Activated T-helper 17 cell treated with anti-CD3 and anti-CD28 coated beads, Interleukin-2, amount 50 U/mL, for 72 hours (primary cell): ENCODE results near the gene SDK2. TPM values are rescaled to one million over a fixed set of nuclear protein-coding genes. Genes with fewer than 3 reads are reported as not detected.
"Not testable (repeated sequence)": the region's sequence is repeated elsewhere in the genome, so short reads cannot be mapped to it uniquely, and the experiment has no call there.

Experiments used
- ATAC-seq: fragments of 150-1000 bp; cut with Tn5 transposase; replicated peaks from 2 replicates; pipeline ENCODE4 v1.10.0; 2021; ENCODE audit warnings: mild to moderate bottlenecking, moderate library complexity
- H3K27ac Mint-ChIP-seq: one replicate; pipeline ENCODE4 v1.8.0; 2022; ENCODE audit warnings: mixed read lengths
- H3K27me3 Mint-ChIP-seq: one replicate; pipeline ENCODE4 v1.8.0; 2022; ENCODE audit warnings: mixed read lengths
- H3K36me3 Mint-ChIP-seq: one replicate; pipeline ENCODE4 v1.8.0; 2022; ENCODE audit warnings: low read depth, mild to moderate bottlenecking, mixed read lengths
- H3K4me1 Mint-ChIP-seq: one replicate; pipeline ENCODE4 v1.8.0; 2022; ENCODE audit warnings: mixed read lengths
- H3K4me3 Mint-ChIP-seq: one replicate; pipeline ENCODE4 v1.8.0; 2022; ENCODE audit warnings: mild to moderate bottlenecking, mixed read lengths
- H3K9me3 Mint-ChIP-seq: one replicate; pipeline ENCODE4 v1.8.0; 2022; ENCODE audit warnings: mixed read lengths
- total RNA-seq, 2 donors: library from RNA; stranded (reverse); gene quantifications; one replicate each; pipeline ENCODE4 v1.2.3, GENCODE V29; 2022

Gene SDK2
- total RNA-seq, 2 donors from 2014 or later = 0.19 to 0.26 TPM

DNA sequence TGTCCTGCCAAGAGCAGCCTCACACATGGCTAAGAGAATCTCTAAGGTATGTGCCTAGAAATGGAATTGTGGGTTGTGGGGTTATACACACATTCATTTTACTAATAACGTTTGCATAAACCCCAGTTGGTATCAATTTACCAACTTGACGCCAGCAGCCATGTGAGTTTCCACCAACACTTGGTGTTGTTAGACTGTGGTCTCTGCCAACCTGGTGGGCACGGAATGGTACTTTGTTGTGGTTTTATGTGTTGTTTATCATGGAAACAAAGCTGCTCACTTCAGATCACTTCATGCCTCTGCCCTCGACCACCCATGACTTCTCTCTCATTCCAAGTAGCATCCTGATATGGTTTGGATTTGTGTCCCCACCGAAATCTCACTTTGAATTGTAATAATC, 180.4 kb downstream of the SDK2 start:
- ATAC-seq = no peak
- no peak overlapping the region for H3K4me3 Mint-ChIP-seq
- H3K27me3 Mint-ChIP-seq = no peaks in the 10 kb centered on the region
- no peak overlapping the region for H3K27ac Mint-ChIP-seq
- H3K4me1 Mint-ChIP-seq = no peaks in the 10 kb centered on the region
- H3K9me3 Mint-ChIP-seq = no peaks in the 10 kb centered on the region
- no peaks in the 10 kb centered on the region for H3K36me3 Mint-ChIP-seq

DNA sequence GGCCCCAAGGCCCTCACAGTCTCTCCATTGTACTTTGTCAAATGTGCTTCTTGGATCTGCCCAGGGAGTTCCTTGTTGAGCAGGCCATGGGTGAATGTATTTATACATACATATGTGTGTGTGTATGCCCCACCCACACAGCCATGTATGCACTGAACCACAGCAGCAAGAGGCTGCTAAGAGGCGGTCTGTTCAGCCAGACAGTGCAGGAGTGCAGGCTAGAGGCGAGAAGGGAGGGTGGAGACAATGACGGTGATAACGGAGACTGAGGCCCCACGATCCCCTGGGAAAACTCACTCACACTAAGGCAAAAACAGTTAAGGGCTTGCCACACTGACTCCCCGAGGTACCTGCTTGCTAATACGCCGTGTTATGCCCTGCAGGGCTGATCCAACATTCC, 181.4 kb downstream of the SDK2 start:
- Mint-ChIP-seq H3K36me3 (no peaks in the 10 kb centered on the region), H3K4me3 (no peak overlapping the region), H3K27me3 (no peaks in the 10 kb centered on the region), H3K4me1 (no peaks in the 10 kb centered on the region), H3K9me3 (no peaks in the 10 kb centered on the region), H3K27ac (no peak overlapping the region)
- ATAC-seq = no peak

DNA sequence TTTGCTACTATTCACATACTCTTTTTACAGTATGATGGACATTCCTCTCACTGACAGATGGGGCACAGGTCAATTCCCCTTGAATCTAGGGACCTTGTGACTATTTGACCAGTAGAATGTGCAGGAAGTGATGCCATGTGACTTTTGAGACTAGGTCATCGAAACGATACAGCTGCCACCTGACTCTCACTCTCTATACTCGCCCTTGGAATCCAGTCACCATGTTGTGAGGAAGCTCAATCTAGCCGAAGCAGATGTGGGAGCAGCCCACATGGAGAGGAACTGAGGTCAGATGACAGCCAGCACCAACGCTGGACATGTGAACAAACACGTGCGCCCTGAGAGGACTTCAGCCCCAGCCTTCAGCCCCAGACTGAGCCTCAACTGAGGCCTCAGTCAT, 184.3 kb downstream of the SDK2 start:
- ATAC-seq = no peak
- H3K9me3 Mint-ChIP-seq = no peaks in the 10 kb centered on the region
- no peaks in the 10 kb centered on the region for H3K36me3 Mint-ChIP-seq
- H3K4me3 Mint-ChIP-seq = no peak overlapping the region
- no peak overlapping the region for H3K27ac Mint-ChIP-seq
- H3K4me1 Mint-ChIP-seq = no peaks in the 10 kb centered on the region
- no peaks in the 10 kb centered on the region for H3K27me3 Mint-ChIP-seq

DNA sequence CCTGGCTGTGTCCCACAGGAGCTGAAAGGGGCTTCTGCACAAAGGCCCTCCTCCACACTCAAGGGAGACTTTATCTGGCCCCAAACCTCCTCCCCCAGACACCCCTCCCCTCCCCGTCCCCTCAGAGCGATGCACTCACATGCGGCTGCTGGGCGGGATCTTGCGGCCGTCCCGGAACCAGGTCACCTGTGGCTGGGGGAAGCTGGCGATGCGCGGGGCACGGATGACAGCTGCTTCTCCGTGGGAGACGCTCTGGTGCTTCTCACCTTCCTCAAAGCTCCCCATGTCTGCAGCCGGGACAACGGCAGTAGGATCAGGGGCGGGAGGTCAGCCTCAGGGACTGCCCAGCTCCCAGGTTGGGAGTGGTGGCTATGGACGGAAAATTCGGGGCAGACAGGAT, 188.5 kb downstream of the SDK2 start:
- Mint-ChIP-seq H3K27me3 (no peaks in the 10 kb centered on the region), H3K27ac (no peak overlapping the region), H3K36me3 (no peaks in the 10 kb centered on the region), H3K4me3 (no peak overlapping the region), H3K4me1 (no peaks in the 10 kb centered on the region), H3K9me3 (no peaks in the 10 kb centered on the region)
- ATAC-seq = no peak

DNA sequence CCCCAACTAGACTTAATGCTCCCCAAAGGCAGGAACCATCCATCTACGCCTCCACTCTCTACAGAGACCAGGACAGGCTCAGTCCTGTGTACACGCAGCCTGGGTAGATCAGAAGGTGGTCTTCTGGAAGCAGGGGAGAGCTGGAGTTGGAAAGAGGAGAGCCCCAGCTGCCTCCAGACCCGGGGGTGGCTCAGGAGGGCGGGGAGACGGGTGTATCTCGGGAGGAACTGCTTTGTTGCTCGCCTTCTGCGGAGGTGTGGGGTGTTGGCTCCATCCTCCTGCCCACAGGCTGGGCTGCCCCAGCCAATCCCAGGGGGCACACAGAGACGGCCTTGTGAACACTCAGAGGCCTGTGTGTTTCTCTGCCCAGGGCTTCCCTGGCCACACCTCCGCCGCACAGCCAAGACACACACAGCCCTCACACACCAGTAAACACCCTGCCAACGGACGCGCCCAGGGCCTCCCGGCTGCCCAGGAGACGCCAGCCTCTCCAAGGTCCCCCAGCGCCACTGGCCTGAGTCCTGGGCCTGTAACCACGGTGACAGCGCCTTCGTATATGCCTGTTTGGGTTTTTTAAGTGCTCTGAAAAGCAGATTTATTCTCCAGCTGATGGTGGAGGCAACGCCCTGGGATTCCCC, 189.1 kb downstream of the SDK2 start:
- no peak for ATAC-seq
- Mint-ChIP-seq H3K9me3 (no peaks in the 10 kb centered on the region), H3K36me3 (no peaks in the 10 kb centered on the region), H3K4me3 (no peak overlapping the region), H3K27me3 (no peaks in the 10 kb centered on the region), H3K4me1 (no peaks in the 10 kb centered on the region), H3K27ac (no peak overlapping the region)

DNA sequence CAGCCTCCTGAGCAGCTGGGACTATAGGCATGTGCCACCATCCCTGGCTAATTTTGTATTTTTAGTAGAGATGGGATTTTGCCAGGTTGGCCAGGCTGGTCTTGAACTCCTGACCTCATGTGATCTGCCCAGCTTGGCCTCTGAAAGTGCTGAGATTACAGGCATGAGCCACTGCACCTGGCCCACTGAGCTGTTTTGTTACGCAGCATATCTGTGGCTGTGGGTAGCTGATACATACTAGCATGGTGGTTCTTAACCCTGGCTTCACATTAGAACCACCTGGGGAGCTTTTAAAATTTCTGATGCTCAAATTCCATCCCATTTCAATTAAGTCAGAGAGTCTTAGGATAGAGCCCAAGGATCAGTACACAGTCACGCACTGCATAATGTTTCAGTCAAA, 190.8 kb downstream of the SDK2 start:
- H3K4me3 Mint-ChIP-seq, ATAC-seq, H3K36me3 Mint-ChIP-seq, H3K4me1 Mint-ChIP-seq, H3K27me3 Mint-ChIP-seq, H3K27ac Mint-ChIP-seq, H3K9me3 Mint-ChIP-seq: not testable (repeated sequence)

DNA sequence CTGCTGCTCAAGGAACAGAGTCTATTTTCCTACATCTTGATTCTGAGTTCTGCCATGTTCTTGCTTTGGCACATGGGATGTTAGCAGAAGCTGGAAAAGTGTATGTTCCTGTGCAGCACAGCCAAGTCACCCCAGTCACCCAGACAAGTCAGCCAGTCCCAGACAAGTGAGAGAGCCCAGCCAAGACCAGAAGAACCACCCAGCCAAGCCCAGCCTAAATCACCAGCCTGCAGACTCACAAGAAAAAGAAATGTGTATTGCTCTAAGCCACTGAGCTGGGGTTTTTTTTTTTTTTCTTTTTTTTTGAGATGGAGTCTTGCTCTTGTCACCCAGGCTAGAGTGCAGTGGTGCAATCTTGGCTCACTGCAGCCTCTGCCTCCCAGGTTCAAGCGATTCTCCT, 191.2 kb downstream of the SDK2 start:
- H3K36me3 Mint-ChIP-seq = no peaks in the 10 kb centered on the region
- no peaks in the 10 kb centered on the region for H3K27me3 Mint-ChIP-seq
- no peaks in the 10 kb centered on the region for H3K9me3 Mint-ChIP-seq
- H3K4me3 Mint-ChIP-seq = no peak overlapping the region
- H3K4me1 Mint-ChIP-seq = no peaks in the 10 kb centered on the region
- ATAC-seq = no peak
- H3K27ac Mint-ChIP-seq = no peak overlapping the region

DNA sequence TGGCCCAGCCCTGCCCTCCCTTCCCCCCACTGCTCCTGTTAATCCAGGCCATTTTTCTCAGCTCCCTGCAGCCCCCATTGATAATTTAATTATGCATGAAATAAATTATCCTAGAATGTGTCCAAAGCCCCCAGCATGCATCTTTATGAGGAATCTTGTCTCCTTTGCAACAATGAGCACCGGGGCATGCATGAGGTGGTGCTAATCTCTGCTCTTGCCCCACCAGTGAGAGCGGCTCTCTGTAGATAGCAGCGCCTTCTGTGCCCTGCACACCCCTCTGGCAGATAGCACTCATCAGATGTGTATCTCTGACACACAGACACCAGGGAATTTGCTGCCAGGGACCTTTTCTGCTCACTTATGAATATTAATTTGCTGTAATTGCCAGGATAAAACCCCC, 192.2 kb downstream of the SDK2 start:
- H3K4me3 Mint-ChIP-seq = no peak overlapping the region
- no peak overlapping the region for H3K27ac Mint-ChIP-seq
- no peaks in the 10 kb centered on the region for H3K4me1 Mint-ChIP-seq

DNA sequence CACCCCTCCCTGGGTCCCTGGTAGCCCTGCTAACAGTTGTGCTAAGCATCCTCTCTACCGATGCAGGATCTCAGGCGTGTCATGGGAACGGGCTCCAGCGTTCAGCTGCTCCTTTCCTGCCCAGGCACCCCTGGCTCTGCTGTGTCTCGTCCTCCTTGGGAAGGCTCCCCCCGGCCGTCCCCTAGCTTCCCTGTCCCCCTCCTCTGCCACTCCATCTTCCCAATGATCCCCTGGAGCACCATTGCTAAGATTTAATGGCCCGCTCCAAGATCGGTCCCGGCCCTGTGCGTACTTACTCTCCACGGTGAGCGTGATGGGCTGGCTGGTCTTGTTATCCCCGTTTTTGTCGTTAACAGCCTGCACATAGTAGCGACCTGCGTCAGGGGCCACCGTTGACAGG, 196.9 kb downstream of the SDK2 start:
- Mint-ChIP-seq H3K9me3 (no peaks in the 10 kb centered on the region), H3K27me3 (no peaks in the 10 kb centered on the region), H3K4me1 (no peaks in the 10 kb centered on the region), H3K27ac (no peak overlapping the region), H3K4me3 (no peak overlapping the region), H3K36me3 (no peaks in the 10 kb centered on the region)
- no peak for ATAC-seq

More for the DNA sequence above, 192.2 kb downstream of the SDK2 start:
- H3K36me3 Mint-ChIP-seq = no peaks in the 10 kb centered on the region
- H3K9me3 Mint-ChIP-seq = no peaks in the 10 kb centered on the region
- no peaks in the 10 kb centered on the region for H3K27me3 Mint-ChIP-seq
- no peak for ATAC-seq

DNA sequence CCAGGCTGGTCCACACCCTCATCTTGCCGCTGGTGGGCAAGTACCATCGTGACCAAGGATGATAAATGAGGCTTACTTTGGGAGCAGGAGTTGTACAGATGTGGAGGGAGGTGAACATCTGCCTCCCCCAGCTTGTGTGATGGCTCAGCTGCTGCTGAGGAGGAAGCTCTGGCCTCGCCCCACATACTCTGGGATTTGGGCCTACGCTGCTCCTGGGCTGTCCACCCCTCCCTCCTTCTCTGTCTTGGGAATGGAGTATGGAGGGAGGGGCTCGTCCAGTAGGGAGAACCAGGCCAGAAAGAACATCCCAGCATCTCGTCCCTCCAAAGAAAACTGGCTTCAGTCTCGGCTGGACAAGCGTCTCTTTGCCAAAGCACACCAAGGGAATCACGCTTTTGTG, 197.6 kb downstream of the SDK2 start:
- H3K9me3 Mint-ChIP-seq = no peaks in the 10 kb centered on the region
- no peak overlapping the region for H3K4me3 Mint-ChIP-seq
- no peak overlapping the region for H3K27ac Mint-ChIP-seq
- no peaks in the 10 kb centered on the region for H3K4me1 Mint-ChIP-seq
- no peak for ATAC-seq
- no peaks in the 10 kb centered on the region for H3K27me3 Mint-ChIP-seq
- no peaks in the 10 kb centered on the region for H3K36me3 Mint-ChIP-seq

DNA sequence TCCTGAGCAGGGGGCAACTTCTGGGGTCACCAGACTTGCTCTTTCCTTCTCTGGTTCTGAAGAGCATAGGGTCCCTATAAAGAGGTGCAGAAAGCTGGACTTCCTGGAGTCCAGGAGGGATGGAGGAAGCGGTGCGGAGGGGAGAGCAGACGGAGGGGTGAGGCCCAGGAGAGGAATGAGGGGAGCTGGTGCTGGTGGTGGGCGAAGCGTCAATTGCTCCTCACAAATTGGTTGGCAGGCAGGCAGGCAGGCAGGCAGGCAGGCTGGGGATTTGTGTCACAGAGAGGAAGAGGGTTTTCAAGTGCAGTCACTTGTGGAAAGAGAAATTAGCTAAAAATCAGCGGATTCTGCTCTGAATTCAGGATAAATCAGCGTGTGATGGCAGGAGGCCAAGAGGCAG, 198.8 kb downstream of the SDK2 start:
- H3K36me3 Mint-ChIP-seq = no peaks in the 10 kb centered on the region
- ATAC-seq = no peak
- no peak overlapping the region for H3K4me3 Mint-ChIP-seq
- no peaks in the 10 kb centered on the region for H3K27me3 Mint-ChIP-seq
- no peak overlapping the region for H3K27ac Mint-ChIP-seq
- no peaks in the 10 kb centered on the region for H3K4me1 Mint-ChIP-seq
- no peaks in the 10 kb centered on the region for H3K9me3 Mint-ChIP-seq

DNA sequence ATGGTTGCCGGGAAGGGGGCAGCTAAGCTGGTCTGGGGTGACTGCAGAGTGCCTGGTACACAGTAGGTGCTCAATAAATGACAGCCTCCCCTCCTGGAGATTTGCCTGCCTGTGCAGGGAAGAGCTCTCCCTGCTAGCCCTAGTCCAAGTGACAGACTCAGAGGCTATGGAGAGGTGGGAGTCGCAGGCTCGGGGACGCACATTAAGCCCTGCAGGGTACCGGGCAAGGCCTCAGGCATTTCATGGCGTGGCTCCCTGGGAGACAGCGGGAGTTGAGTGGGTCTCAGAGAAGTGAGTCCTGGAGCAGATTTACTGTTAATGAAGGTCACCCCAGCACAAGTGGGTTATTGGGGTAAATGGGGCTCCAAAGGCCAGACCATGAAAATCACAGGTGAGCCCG, 200.2 kb downstream of the SDK2 start:
- no peaks in the 10 kb centered on the region for H3K27me3 Mint-ChIP-seq
- no peaks in the 10 kb centered on the region for H3K4me1 Mint-ChIP-seq
- no peaks in the 10 kb centered on the region for H3K9me3 Mint-ChIP-seq
- no peak for ATAC-seq
- no peak overlapping the region for H3K4me3 Mint-ChIP-seq
- H3K27ac Mint-ChIP-seq = no peak overlapping the region
- H3K36me3 Mint-ChIP-seq = no peaks in the 10 kb centered on the region

DNA sequence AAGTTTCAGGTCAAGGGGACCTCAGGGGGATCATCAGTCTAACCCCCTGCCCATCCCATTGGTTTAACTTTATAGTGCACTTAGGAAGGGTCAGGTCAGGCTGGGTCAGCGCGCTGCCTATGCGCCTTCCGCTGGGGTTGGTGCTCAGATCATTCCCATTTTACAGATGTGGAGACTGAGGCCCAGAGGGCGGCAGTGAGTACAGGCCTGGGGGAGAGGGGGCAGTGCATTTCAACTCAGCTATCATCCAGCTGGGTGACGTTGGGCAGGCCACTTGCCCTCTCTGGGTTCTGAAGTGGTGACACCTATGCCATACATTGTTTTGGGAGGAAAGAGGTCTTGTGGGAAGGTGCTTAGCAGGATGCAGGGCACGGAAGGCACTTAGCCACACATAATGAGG, 204.6 kb downstream of the SDK2 start:
- Mint-ChIP-seq H3K27ac (no peak overlapping the region), H3K4me3 (no peak overlapping the region), H3K36me3 (no peaks in the 10 kb centered on the region), H3K9me3 (no peaks in the 10 kb centered on the region), H3K27me3 (no peaks in the 10 kb centered on the region), H3K4me1 (no peaks in the 10 kb centered on the region)
- ATAC-seq = no peak

DNA sequence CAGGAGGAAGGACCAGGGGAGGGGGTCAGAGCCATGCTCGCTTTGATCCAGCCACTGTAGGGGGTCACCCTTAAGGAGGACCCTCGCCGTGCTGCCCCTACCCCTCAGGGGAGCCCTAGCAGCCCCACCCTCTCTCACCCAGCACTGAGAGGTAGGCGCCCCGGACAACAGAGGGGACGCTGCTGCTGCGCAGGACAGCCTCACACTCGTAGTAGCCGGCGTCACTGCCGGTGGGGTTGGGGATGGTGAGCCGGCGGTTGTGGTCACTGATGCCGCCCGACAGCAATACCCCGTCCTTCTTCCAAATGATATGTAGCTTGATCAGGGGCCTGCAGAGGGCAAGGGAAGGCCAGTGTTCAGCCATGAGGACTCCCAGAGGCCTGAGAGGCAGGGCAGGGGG, 206.4 kb downstream of the SDK2 start:
- ATAC-seq = no peak
- H3K4me3 Mint-ChIP-seq = no peak overlapping the region
- H3K27me3 Mint-ChIP-seq = no peaks in the 10 kb centered on the region
- no peaks in the 10 kb centered on the region for H3K4me1 Mint-ChIP-seq
- H3K36me3 Mint-ChIP-seq = no peaks in the 10 kb centered on the region
- H3K9me3 Mint-ChIP-seq = no peaks in the 10 kb centered on the region
- H3K27ac Mint-ChIP-seq = no peak overlapping the region

DNA sequence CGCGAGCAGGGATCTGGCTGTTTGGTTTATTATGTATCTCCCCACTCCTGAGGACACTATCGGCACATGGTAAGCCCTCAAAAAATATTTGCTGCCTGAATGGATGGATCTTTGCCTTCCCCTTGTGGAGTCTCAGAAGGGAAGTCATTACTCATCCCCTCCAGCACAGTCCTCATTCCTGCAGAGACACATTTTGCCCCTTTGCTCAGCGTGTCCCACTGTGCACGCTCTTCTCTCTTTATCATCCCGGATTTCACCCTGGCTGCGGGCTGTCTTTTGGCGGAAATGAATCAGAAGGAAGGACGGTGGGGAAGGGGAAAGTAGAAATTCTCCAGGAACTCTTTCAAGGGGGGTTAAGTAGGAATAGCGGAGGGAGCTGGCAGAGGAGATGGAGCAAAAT, 207.3 kb downstream of the SDK2 start:
- no peak overlapping the region for H3K4me3 Mint-ChIP-seq
- no peak for ATAC-seq
- no peaks in the 10 kb centered on the region for H3K27me3 Mint-ChIP-seq
- no peaks in the 10 kb centered on the region for H3K36me3 Mint-ChIP-seq
- H3K4me1 Mint-ChIP-seq = no peaks in the 10 kb centered on the region
- no peaks in the 10 kb centered on the region for H3K9me3 Mint-ChIP-seq
- no peak overlapping the region for H3K27ac Mint-ChIP-seq

DNA sequence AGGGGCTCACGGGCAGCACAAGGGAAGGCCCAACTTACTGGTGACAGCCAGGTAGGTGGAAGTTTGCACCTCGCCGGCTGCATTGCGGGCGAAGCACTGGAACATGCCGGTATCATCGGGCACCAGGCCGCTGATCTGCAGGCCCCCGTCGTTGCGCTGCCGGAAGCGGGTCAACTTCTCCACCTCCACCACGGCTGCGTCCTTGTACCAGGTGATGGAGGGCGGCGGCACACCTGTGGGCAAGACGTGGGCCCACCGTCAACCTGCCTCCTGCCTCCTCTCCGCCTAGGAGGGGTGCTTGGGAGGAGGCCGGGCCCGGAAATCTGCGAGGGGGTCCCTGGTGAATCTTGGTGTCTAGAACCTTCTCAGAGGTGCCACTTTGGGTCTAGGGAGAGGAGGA, 208.8 kb downstream of the SDK2 start:
- Mint-ChIP-seq H3K4me3 (no peak overlapping the region), H3K36me3 (no peaks in the 10 kb centered on the region), H3K9me3 (no peaks in the 10 kb centered on the region), H3K27me3 (no peaks in the 10 kb centered on the region), H3K4me1 (no peaks in the 10 kb centered on the region), H3K27ac (no peak overlapping the region)
- no peak for ATAC-seq
